Epithelial cell of esophagus (primary cell): ENCODE data around the gene NCAPD2.
"Not testable (repeated sequence)": the region's sequence is repeated elsewhere in the genome, so short reads cannot be mapped to it uniquely, and the experiment has no call there.

Source experiments
- DNase-seq: peaks from one replicate; pipeline ENCODE4 v3.0.0; 2010; ENCODE audit warnings: low read depth
- H3K4me3 ChIP-seq: 2 replicates; pipeline ENCODE4 v1.5.1; 2011; ENCODE audit warnings: mild to moderate bottlenecking, low read length, control low read depth
- TF ChIP-seq, protein P1 (sequence below): IDR thresholded peaks from 2 replicates; pipeline ENCODE4 v1.5.1; 2011; ENCODE audit warnings: low read depth, mild to moderate bottlenecking, low read length, control low read depth, inconsistent platforms; ENCODE audit not compliant: insufficient read depth; ENCODE audit errors: missing control alignments

NCAPD2 gene

GRCh38 chr12:6558014-6558760, 64.3 kb downstream of the NCAPD2 start:
- DNase-seq: peak; percentile 70
- TF ChIP-seq, protein P1, sequence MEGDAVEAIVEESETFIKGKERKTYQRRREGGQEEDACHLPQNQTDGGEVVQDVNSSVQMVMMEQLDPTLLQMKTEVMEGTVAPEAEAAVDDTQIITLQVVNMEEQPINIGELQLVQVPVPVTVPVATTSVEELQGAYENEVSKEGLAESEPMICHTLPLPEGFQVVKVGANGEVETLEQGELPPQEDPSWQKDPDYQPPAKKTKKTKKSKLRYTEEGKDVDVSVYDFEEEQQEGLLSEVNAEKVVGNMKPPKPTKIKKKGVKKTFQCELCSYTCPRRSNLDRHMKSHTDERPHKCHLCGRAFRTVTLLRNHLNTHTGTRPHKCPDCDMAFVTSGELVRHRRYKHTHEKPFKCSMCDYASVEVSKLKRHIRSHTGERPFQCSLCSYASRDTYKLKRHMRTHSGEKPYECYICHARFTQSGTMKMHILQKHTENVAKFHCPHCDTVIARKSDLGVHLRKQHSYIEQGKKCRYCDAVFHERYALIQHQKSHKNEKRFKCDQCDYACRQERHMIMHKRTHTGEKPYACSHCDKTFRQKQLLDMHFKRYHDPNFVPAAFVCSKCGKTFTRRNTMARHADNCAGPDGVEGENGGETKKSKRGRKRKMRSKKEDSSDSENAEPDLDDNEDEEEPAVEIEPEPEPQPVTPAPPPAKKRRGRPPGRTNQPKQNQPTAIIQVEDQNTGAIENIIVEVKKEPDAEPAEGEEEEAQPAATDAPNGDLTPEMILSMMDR: peak; percentile 69
- H3K4me3 ChIP-seq: not testable (repeated sequence)

GRCh38 chr12:6559500-6559899, 65.6 kb downstream of the NCAPD2 start:
- DNase-seq: no peak
- no peak overlapping the region for H3K4me3 ChIP-seq
- TF ChIP-seq, protein P1: no peak

DNA sequence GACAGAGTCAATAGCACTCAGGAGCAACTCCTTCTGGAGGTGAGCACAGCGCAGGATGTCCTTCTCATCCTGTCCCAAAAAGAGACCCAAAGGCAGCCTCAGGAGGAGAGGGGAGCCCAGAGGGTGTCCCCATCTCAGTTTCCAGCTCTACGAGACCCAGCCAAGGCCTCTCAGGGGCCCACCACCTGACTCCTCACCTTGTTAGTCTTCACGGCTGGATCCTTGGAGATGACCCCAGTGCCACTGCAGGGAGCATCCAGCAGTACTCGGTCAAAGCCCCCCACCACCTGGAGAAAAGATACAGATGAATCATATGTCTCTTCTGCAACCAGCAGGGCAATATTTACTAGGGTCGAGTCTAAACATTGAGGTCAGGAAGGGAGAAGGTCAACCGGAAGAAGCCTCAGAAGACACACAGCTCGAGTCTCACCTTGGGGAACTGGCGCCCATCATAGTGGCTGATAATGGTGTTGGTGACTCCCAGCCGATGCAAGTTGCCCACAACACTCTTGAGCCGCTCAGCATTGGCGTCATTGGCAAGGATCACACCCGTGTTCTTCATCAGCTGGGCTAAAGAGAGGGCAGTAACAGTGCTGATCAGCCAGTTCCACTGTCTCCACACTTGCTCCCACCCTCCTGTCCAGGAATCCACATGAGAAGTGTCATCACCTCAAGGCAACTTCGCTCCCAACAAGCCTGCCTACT, 66.8 kb downstream of the NCAPD2 start:
- no peak for DNase-seq
- no peak overlapping the region for H3K4me3 ChIP-seq
- TF ChIP-seq, protein P1: no peak

DNA sequence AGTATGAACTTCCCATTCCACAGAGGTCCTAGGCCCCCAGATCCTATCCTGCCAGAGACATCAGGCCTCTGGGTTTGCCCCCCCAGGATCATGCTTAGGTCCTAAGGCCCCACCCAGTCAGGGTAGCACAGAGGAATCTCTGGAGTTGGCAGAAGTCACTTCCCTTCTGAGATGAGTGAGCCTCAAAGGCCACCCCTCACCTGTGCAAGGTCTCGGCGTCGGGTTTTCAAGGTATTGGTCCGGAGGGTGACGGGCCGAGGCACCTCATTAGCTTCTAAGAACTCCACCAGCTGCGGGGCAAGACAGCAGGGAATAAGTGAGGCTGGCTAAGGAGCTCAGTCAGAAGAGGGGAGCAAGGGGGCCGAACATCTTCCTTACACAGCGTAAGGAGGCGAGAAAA, 69.0 kb downstream of the NCAPD2 start:
- DNase-seq: no peak
- H3K4me3 ChIP-seq: no peak overlapping the region
- TF ChIP-seq, protein P1: no peak

- TF ChIP-seq, protein P1: peak; percentile 77
- peak; percentile 60 for DNase-seq
- no peak overlapping the region for H3K4me3 ChIP-seq
These were observed 69.6 kb downstream of the NCAPD2 start for GRCh38 chr12:6563448-6564050.

- H3K4me3 ChIP-seq: peak overlapping the region; percentile 85
- TF ChIP-seq, protein P1: no peak
- DNase-seq: no peak
These were observed 73.3 kb downstream of the NCAPD2 start for GRCh38 chr12:6567112-6567670.
